Smooth muscle cell (in vitro differentiated cells): Measurements from ENCODE around the gene NEDD4L. TPM values are rescaled to one million over a fixed set of nuclear protein-coding genes. Genes with fewer than 3 reads are reported as not detected.
A peak's percentile ranks its signal among the peaks of the same experiment; 100 is the strongest.

Source experiments
- DNase-seq: peaks from one replicate; lab custom pipeline; 2025; ENCODE audit not compliant: unreplicated experiment; lab: John Stamatoyannopoulos, UW
- H2AFZ ChIP-seq: fragments of 200-600 bp; sonication (generic); 2 replicates; pipeline ENCODE4 v1.6.0; 2016; ENCODE audit warnings: antibody characterized with exemption, low read depth, mild to moderate bottlenecking
- H3F3A ChIP-seq: fragments of 200-600 bp; sonication (generic); 2 replicates; pipeline ENCODE4 v1.6.0; 2017; ENCODE audit warnings: antibody characterized with exemption, low read depth
- H3K27ac ChIP-seq: fragments of 200-600 bp; sonication (generic); 2 replicates; pipeline ENCODE4 v1.5.1; 2016; ENCODE audit warnings: low read depth, mild to moderate bottlenecking
- H3K27me3 ChIP-seq: fragments of 200-600 bp; sonication (generic); 2 replicates; pipeline ENCODE4 v1.6.1; 2016; ENCODE audit warnings: low read depth, mild to moderate bottlenecking
- H3K36me3 ChIP-seq: fragments of 200-600 bp; sonication (generic); 2 replicates; pipeline ENCODE4 v1.5.1; 2016; ENCODE audit warnings: low read depth
- H3K4me1 ChIP-seq: fragments of 200-600 bp; sonication (generic); 2 replicates; pipeline ENCODE4 v1.5.1; 2016; ENCODE audit warnings: low read depth
- H3K4me2 ChIP-seq: fragments of 200-600 bp; sonication (generic); 2 replicates; pipeline ENCODE4 v1.6.0; 2016; ENCODE audit warnings: mild to moderate bottlenecking
- H3K4me3 ChIP-seq: fragments of 200-600 bp; sonication (generic); 2 replicates; pipeline ENCODE4 v1.5.1; 2016; ENCODE audit warnings: mild to moderate bottlenecking
- H3K79me2 ChIP-seq: fragments of 200-600 bp; sonication (generic); 2 replicates; pipeline ENCODE4 v1.6.0; 2016; ENCODE audit warnings: low read depth, mild to moderate bottlenecking
- H3K9ac ChIP-seq: fragments of 200-600 bp; sonication (generic); 2 replicates; pipeline ENCODE4 v1.6.0; 2016; ENCODE audit warnings: low read depth
- H3K9me3 ChIP-seq: fragments of 200-600 bp; sonication (generic); replicated peaks from 2 replicates; pipeline ENCODE4 v1.5.1; 2016; ENCODE audit warnings: low read depth
- H4K20me1 ChIP-seq: fragments of 200-600 bp; sonication (generic); 2 replicates; pipeline ENCODE4 v1.6.0; 2016; ENCODE audit warnings: low read depth
- WGBS: methylation state at CpG from one replicate; pipeline ENCODE4 v1.1.7; 2016; ENCODE audit warnings: low lambda C conversion rate; 5-methylcytosine and 5-hydroxymethylcytosine counted together
- polyA plus RNA-seq: library from polyadenylated mRNA; unstranded; fragments of >200 nt; fragmentation: Nextera tagmentation; extraction: Ambion mirVana; gene quantifications from 2 replicates; pipeline ENCODE4 v1.2.1, GENCODE V29; 2016
- total RNA-seq: library from RNA; depleted of rRNA; stranded (reverse); fragments of >200 nt; gene quantifications from 2 replicates; pipeline ENCODE4 v1.2.3, GENCODE V29; 2014
- TF ChIP-seq, protein P1 (sequence below): fragments of 200-600 bp; sonication (generic); IDR thresholded peaks from 2 replicates; pipeline ENCODE4 v1.5.1; 2017; ENCODE audit warnings: borderline replicate concordance, mild to moderate bottlenecking, antibody characterized with exemption; ENCODE audit not compliant: insufficient read depth, poor library complexity, severe bottlenecking

The NEDD4L gene
- total and polyA plus RNA-seq, 2 experiments from 2014 or later: 8.7 to 41.3 TPM

DNA sequence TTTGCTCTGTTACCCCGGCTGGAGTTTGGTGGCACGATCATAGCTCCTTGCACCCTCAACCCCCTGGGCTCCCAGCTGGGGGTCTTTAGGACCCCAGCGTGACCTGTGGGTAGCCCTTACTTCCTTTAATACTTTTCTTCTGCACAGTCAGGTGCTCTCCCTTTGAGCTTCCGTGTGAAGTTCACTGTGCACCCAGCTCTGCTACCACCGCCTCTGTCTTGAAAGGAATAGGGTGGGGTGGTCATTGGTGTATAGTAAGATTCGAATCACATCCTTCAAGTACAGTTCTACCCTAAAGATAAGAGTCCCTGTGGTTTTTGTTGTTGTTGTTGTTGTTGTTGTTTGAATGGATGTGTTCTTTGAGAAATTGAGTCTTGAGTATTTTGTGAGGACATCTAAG lies 267.4 kb downstream of the NEDD4L start:
- Histone ChIP-seq H3K36me3 (no peaks in the 10 kb centered on the region), H3K4me3 (no peak overlapping the region), H3F3A (peaks cover 15% of the 10 kb centered on the region), H3K27me3 (no peaks in the 10 kb centered on the region), H3K9me3 (no peaks in the 10 kb centered on the region), H2AFZ (no peak overlapping the region), H3K9ac (no peak overlapping the region), H4K20me1 (no peaks in the 10 kb centered on the region), H3K4me1 (peaks cover 12% of the 10 kb centered on the region), H3K4me2 (no peak overlapping the region), H3K79me2 (no peaks in the 10 kb centered on the region), H3K27ac (no peak overlapping the region)
- TF ChIP-seq, protein P1, sequence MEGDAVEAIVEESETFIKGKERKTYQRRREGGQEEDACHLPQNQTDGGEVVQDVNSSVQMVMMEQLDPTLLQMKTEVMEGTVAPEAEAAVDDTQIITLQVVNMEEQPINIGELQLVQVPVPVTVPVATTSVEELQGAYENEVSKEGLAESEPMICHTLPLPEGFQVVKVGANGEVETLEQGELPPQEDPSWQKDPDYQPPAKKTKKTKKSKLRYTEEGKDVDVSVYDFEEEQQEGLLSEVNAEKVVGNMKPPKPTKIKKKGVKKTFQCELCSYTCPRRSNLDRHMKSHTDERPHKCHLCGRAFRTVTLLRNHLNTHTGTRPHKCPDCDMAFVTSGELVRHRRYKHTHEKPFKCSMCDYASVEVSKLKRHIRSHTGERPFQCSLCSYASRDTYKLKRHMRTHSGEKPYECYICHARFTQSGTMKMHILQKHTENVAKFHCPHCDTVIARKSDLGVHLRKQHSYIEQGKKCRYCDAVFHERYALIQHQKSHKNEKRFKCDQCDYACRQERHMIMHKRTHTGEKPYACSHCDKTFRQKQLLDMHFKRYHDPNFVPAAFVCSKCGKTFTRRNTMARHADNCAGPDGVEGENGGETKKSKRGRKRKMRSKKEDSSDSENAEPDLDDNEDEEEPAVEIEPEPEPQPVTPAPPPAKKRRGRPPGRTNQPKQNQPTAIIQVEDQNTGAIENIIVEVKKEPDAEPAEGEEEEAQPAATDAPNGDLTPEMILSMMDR: no peak
- no peak for DNase-seq
- 97% methylated on average over 6 of the region's 6 CpGs for WGBS

DNA sequence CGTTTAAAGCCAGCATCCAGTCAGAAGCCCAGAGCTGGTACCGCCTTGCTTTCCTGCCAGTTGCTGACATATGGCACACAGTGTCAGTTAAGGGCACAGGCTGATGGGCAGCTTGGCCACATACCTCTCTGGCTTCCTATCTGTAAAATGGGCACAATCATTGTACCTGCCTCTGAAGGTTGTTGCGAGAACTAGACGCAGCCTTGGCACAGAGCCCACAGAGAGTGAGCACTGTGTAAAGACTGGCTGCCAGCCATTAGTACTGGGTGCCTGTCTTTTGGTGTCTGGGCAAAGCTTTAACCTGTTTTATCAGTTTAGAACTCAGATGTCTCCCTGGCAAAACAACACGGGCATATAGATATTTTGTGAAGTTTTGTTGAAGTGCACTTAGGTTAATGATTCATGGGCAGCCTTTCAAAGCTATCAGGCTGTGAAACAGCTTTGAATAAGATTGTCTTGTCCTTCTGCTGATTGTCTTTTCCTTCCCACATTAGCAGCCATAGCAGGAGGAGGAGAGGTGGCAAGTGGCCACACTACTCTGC lies 269.5 kb downstream of the NEDD4L start:
- no peaks in the 10 kb centered on the region for H3K9me3 ChIP-seq
- H3K27ac ChIP-seq: peak overlapping the region; percentile 83
- no peak for DNase-seq

DNA sequence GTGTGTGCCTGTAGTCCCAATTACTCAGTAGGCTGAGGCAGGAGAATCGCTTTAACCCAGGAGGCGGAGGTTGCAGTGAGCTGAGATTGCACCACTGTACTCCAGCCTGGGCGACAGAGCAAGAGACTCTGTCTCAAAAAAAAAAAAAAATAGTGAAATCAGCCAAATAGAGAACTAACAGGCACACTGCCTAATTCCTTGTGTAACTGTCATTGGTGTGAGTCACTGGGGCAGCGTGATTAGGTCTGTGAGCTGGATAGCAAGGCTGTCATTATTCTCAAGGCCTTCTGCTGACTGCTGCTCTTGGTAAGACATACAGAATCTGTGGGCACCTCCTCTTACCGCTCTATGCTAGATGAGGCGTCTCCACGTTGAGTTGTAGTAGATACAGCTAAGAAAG lies 270.3 kb downstream of the NEDD4L start:
- 5% methylated on average over 7 of the region's 7 CpGs for WGBS
- no peaks in the 10 kb centered on the region for H3K36me3 ChIP-seq
- H3K4me2 ChIP-seq: peak overlapping the region; percentile 63
- H3K9me3 ChIP-seq: no peaks in the 10 kb centered on the region
- peak overlapping the region; percentile 13 for H3K9ac ChIP-seq
- no peaks in the 10 kb centered on the region for H4K20me1 ChIP-seq
- H3K4me1 ChIP-seq: peaks cover 12% of the 10 kb centered on the region
- H2AFZ ChIP-seq: no peak overlapping the region
- H3K79me2 ChIP-seq: no peaks in the 10 kb centered on the region
- H3K27me3 ChIP-seq: no peaks in the 10 kb centered on the region
- H3F3A ChIP-seq: peaks cover 15% of the 10 kb centered on the region
- peak; percentile 10 for DNase-seq
- H3K27ac ChIP-seq: peak overlapping the region; percentile 83
- TF ChIP-seq, protein P1: no peak
- no peak overlapping the region for H3K4me3 ChIP-seq

More for the DNA sequence above, 269.5 kb downstream of the NEDD4L start:
- TF ChIP-seq, protein P1: no peak
- H3K4me2 ChIP-seq: no peak overlapping the region
- H4K20me1 ChIP-seq: no peaks in the 10 kb centered on the region
- H3K4me3 ChIP-seq: no peak overlapping the region
- H2AFZ ChIP-seq: no peak overlapping the region
- H3F3A ChIP-seq: peaks cover 15% of the 10 kb centered on the region
- H3K36me3 ChIP-seq: no peaks in the 10 kb centered on the region
- peaks cover 12% of the 10 kb centered on the region for H3K4me1 ChIP-seq
- H3K79me2 ChIP-seq: no peaks in the 10 kb centered on the region
- H3K9ac ChIP-seq: no peak overlapping the region
- no peaks in the 10 kb centered on the region for H3K27me3 ChIP-seq
- WGBS: 87% methylated on average over 5 of the region's 5 CpGs

DNA sequence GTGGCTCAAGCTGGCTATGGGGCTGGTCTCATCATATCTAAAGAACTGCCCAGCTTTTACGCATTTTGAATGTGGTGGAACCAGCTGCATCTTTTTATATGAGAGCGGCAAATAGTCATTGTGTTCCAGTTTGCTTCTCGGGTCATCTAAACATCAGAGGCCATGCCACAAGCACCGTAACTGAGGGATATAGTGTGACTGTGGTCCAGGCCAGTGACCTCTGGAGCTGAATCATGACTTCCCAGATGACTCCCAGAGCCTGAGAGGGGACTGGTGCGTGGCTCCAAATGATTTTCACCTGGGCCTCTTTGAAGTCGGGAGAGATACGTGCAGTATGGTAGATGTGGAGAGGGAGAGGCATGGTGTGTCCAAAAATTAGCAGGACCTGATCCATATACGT lies 271.0 kb downstream of the NEDD4L start:
- no peaks in the 10 kb centered on the region for H3K36me3 ChIP-seq
- H2AFZ ChIP-seq: no peak overlapping the region
- H3K4me3 ChIP-seq: no peak overlapping the region
- H3K27ac ChIP-seq: peak overlapping the region; percentile 83
- 64% methylated on average over 8 of the region's 8 CpGs for WGBS
- H3K4me2 ChIP-seq: peak overlapping the region; percentile 63
- peaks cover 15% of the 10 kb centered on the region for H3F3A ChIP-seq
- H4K20me1 ChIP-seq: no peaks in the 10 kb centered on the region
- no peaks in the 10 kb centered on the region for H3K9me3 ChIP-seq
- peak overlapping the region; percentile 13 for H3K9ac ChIP-seq
- no peaks in the 10 kb centered on the region for H3K79me2 ChIP-seq
- TF ChIP-seq, protein P1: no peak
- no peaks in the 10 kb centered on the region for H3K27me3 ChIP-seq
- no peak for DNase-seq
- H3K4me1 ChIP-seq: peaks cover 12% of the 10 kb centered on the region
